A549 (cell line): ENCODE data around the gene PROSER3. TPM values are rescaled to one million over a fixed set of nuclear protein-coding genes. Genes with fewer than 3 reads are reported as not detected.

ENCODE experiments used
- ATAC-seq, 2 experiments: fragments of 200-7000 bp in 1 of 2; fragments of >200 bp in 1 of 2; cut with Nextera tagmentation in 1 of 2; cut with Tn5 transposase in 1 of 2; 3 replicates each; pipeline versions ENCODE4 v1.8.0 to v1.9.1; 2018 to 2020; ENCODE audit warnings: mild to moderate bottlenecking in 1 of 2, moderate library complexity in 1 of 2
- CTCF ChIA-PET: fragments of 300-600 bp; sonication (Branson Sonifier 250); formaldehyde crosslinking; extraction: SDS; loops from one replicate; lab custom pipeline; 2021; ENCODE audit warnings: antibody characterized with exemption, inconsistent platforms; lab: Yijun Ruan, JAX
- POLR2A ChIA-PET: fragments of 350-600 bp; formaldehyde crosslinking; extraction: SDS; loops from one replicate; lab custom pipeline; 2021; ENCODE audit warnings: antibody characterized with exemption, inconsistent platforms; lab: Yijun Ruan, JAX
- DNase-seq, 2 experiments: peaks; one replicate each; pipeline versions ENCODE4 v3.0.0 to v3.0.0-alpha.2; 2011 to 2016; ENCODE audit warnings: low read depth in 1 of 2, low spot score in 1 of 2
- FAIRE-seq: peaks from 2 replicates; lab custom pipeline; 2011; peaks lifted over from hg19 to GRCh38; lab: Jason Lieb, UNC
- H3K27ac ChIP-seq, 2 experiments: fragments of >200 bp; sonication (Bioruptor Twin); formaldehyde crosslinking; 3 replicates each; pipeline ENCODE4 v1.5.1; 2016 to 2017
- H3K4me1 ChIP-seq: fragments of >200 bp; sonication (Bioruptor Twin); formaldehyde crosslinking; 3 replicates; pipeline ENCODE4 v1.6.1; 2016
- H3K4me2 ChIP-seq: fragments of >200 bp; sonication (Bioruptor Twin); formaldehyde crosslinking; 3 replicates; pipeline ENCODE4 v1.6.1; 2016
- H3K4me3 ChIP-seq: fragments of >200 bp; sonication (Bioruptor Twin); formaldehyde crosslinking; 3 replicates; pipeline ENCODE4 v1.5.1; 2016
- H3K9me3 ChIP-seq: fragments of >200 bp; sonication (Bioruptor Twin); formaldehyde crosslinking; 3 replicates; pipeline ENCODE4 v1.6.1; 2016
- ATOH8 ChIP-seq: fragments of 250-450 bp; sonication (Bioruptor Pico); IDR thresholded peaks from 2 replicates; pipeline ENCODE4 v1.5.0; 2020; ENCODE audit warnings: low read depth, mild to moderate bottlenecking, moderate library complexity
- CEBPB ChIP-seq, 2 experiments: fragments of >200 bp in 1 of 2; sonication (Bioruptor Twin) in 1 of 2; formaldehyde crosslinking in 1 of 2; IDR thresholded peaks; 2 replicates each; pipeline ENCODE4 v1.6.1; 2012 to 2016
- CHD2 ChIP-seq: fragments of 150-350 bp; IDR thresholded peaks from 2 replicates; pipeline ENCODE4 v1.6.1; 2014; ENCODE audit warnings: low read length; ENCODE audit not compliant: partially characterized antibody
- E2F6 ChIP-seq: IDR thresholded peaks from 2 replicates; pipeline ENCODE4 v1.6.1; 2012; ENCODE audit warnings: low read depth, borderline replicate concordance
- EHF ChIP-seq: fragments of 250-450 bp; sonication (Bioruptor Pico); IDR thresholded peaks from 2 replicates; pipeline ENCODE4 v1.5.0; 2020; ENCODE audit warnings: mild to moderate bottlenecking
- EHMT2 ChIP-seq: fragments of 200-600 bp; sonication (generic); IDR thresholded peaks from 2 replicates; pipeline ENCODE4 v1.6.1; 2016; ENCODE audit warnings: antibody characterized with exemption, low read depth, mild to moderate bottlenecking, moderate library complexity
- EP300 ChIP-seq, 2 experiments: fragments of >200 bp; sonication (Bioruptor Twin); formaldehyde crosslinking; IDR thresholded peaks; 2 replicates in 1 of 2; 3 replicates in 1 of 2; pipeline ENCODE4 v1.6.1; 2016 to 2017
- ESRRA ChIP-seq: fragments of 150-350 bp; IDR thresholded peaks from 2 replicates; pipeline ENCODE4 v1.6.1; 2014; ENCODE audit warnings: mild to moderate bottlenecking, low read length, borderline replicate concordance
- FOXS1 ChIP-seq: fragments of 250-450 bp; sonication (Bioruptor Pico); IDR thresholded peaks from 2 replicates; pipeline ENCODE4 v1.5.0; 2020; ENCODE audit warnings: mild to moderate bottlenecking, moderate library complexity
- GATA3 ChIP-seq: IDR thresholded peaks from 2 replicates; pipeline ENCODE4 v1.6.1; 2012; ENCODE audit warnings: borderline replicate concordance
- HMGXB4 ChIP-seq: fragments of 250-450 bp; sonication (Bioruptor Pico); IDR thresholded peaks from 2 replicates; pipeline ENCODE4 v1.5.0; 2021; ENCODE audit warnings: mild to moderate bottlenecking, moderate library complexity, borderline replicate concordance
- HOXA7 ChIP-seq: fragments of 250-450 bp; sonication (Bioruptor Pico); IDR thresholded peaks from 2 replicates; pipeline ENCODE4 v1.5.0; 2020; ENCODE audit warnings: mild to moderate bottlenecking, moderate library complexity
- HOXB13 ChIP-seq: fragments of 250-450 bp; sonication (Bioruptor Pico); IDR thresholded peaks from 2 replicates; pipeline ENCODE4 v1.5.0; 2020; ENCODE audit warnings: low read depth, mild to moderate bottlenecking, moderate library complexity
- HOXB5 ChIP-seq: fragments of 250-450 bp; sonication (Bioruptor Pico); IDR thresholded peaks from 2 replicates; pipeline ENCODE4 v1.5.0; 2020; ENCODE audit warnings: mild to moderate bottlenecking, moderate library complexity
- JUNB ChIP-seq: fragments of >200 bp; sonication (Bioruptor Twin); formaldehyde crosslinking; IDR thresholded peaks from 2 replicates; pipeline ENCODE4 v1.6.1; 2016
- MAZ ChIP-seq: fragments of 150-350 bp; IDR thresholded peaks from 2 replicates; pipeline ENCODE4 v1.6.1; 2014; ENCODE audit warnings: antibody characterized with exemption, low read depth, low read length, borderline replicate concordance
- NFE2L2 ChIP-seq: fragments of 150-350 bp; conservative IDR thresholded peaks from 2 replicates; pipeline ENCODE4 v1.6.1; 2014; ENCODE audit warnings: low read length
- PHF8 ChIP-seq: fragments of 200-600 bp; sonication (generic); IDR thresholded peaks from 2 replicates; pipeline ENCODE4 v1.6.1; 2016; ENCODE audit warnings: low read depth, mild to moderate bottlenecking, antibody characterized with exemption, moderate library complexity, borderline replicate concordance
- POLR2A ChIP-seq: IDR thresholded peaks from 2 replicates; pipeline ENCODE4 v1.6.1; 2012; ENCODE audit warnings: mild to moderate bottlenecking, low read length
- POLR2AphosphoS2 ChIP-seq: conservative IDR thresholded peaks from 2 replicates; pipeline ENCODE4 v1.6.1; 2012; ENCODE audit warnings: low read length, improper control_type of control experiment, inconsistent platforms
- RAD21 ChIP-seq, 2 experiments: fragments of >200 bp in 1 of 2; sonication (Bioruptor Twin) in 1 of 2; formaldehyde crosslinking in 1 of 2; IDR thresholded peaks in 1 of 2; conservative IDR thresholded peaks in 1 of 2; 2 replicates in 1 of 2; 3 replicates in 1 of 2; pipeline ENCODE4 v1.6.1; 2012 to 2018; ENCODE audit warnings: inconsistent platforms in 1 of 2
- REST ChIP-seq: fragments of 200-600 bp; sonication (generic); IDR thresholded peaks from 2 replicates; pipeline ENCODE4 v1.6.1; 2016; ENCODE audit warnings: antibody characterized with exemption, mild to moderate bottlenecking, moderate library complexity
- RFX5 ChIP-seq: fragments of 450-650 bp; IDR thresholded peaks from 2 replicates; pipeline ENCODE4 v1.7.1; 2014; ENCODE audit warnings: antibody characterized with exemption, mild to moderate bottlenecking, moderate library complexity
- SMC3 ChIP-seq: fragments of >200 bp; sonication (Bioruptor Twin); formaldehyde crosslinking; IDR thresholded peaks from 3 replicates; pipeline ENCODE4 v1.6.1; 2018; ENCODE audit warnings: inconsistent platforms
- SREBF2 ChIP-seq: fragments of 450-650 bp; IDR thresholded peaks from 2 replicates; pipeline ENCODE4 v1.6.1; 2014; ENCODE audit warnings: mild to moderate bottlenecking, moderate library complexity
- TFCP2L1 ChIP-seq: fragments of 250-450 bp; sonication (Bioruptor Pico); IDR thresholded peaks from 2 replicates; pipeline ENCODE4 v1.5.0; 2021; ENCODE audit warnings: mild to moderate bottlenecking
- TP53 ChIP-seq: fragments of 250-450 bp; sonication (Bioruptor Pico); IDR thresholded peaks from 2 replicates; pipeline ENCODE4 v1.5.0; 2021; ENCODE audit warnings: mild to moderate bottlenecking, moderate library complexity
- ZSCAN20 ChIP-seq: fragments of 250-450 bp; sonication (Bioruptor Pico); IDR thresholded peaks from 2 replicates; pipeline ENCODE4 v1.8.0; 2022; ENCODE audit warnings: mild to moderate bottlenecking, moderate library complexity
- WGBS: methylation state at CpG from one replicate; pipeline ENCODE4 v1.1.6; 2017; ENCODE audit errors: missing lambda C conversion rate; 5-methylcytosine and 5-hydroxymethylcytosine counted together
- polyA plus RNA-seq, 4 experiments: library from polyadenylated mRNA; depleted of rRNA in 3 of 4; stranded (reverse); fragments of >200 nt; fragmentation: RNase III in 1 of 4; extraction: RNeasy Plus Mini Kit Qiagen cat#74134 plus additional on column Dnase treatment in 1 of 4; gene quantifications; 2 replicates in 3 of 4; 3 replicates in 1 of 4; pipeline ENCODE4 v1.2.3, GENCODE V29; 2011 to 2017

PROSER3 gene
- polyA plus RNA-seq, 2 of the 4 experiments (the other 2 are of a cell fraction): 19.5 to 24.4 TPM

- TF ChIP-seq ZSCAN20: no peak
Measured at GRCh38 chr19:35734273-35734672, 23.7 kb upstream of the PROSER3 start (continued).

- H3K4me3 ChIP-seq: no peak overlapping the region
- no peaks in the 10 kb centered on the region for H3K9me3 ChIP-seq
- TF ChIP-seq ATOH8 (CRISPR knock-in tag): no peak
- TF ChIP-seq TP53 (CRISPR knock-in tag): no peak
- TF ChIP-seq SREBF2: no peak
- no peak for TF ChIP-seq HMGXB4 (CRISPR knock-in tag)
- no peak for TF ChIP-seq JUNB
- TF ChIP-seq RFX5: no peak
- TF ChIP-seq TFCP2L1: no peak
- no peak for TF ChIP-seq CEBPB (IDR thresholded peaks at IDR 0.05)
- TF ChIP-seq EHMT2: no peak
- no peak for TF ChIP-seq GATA3
- no peak for TF ChIP-seq FOXS1 (CRISPR knock-in tag)
- TF ChIP-seq NFE2L2: no peak
- CTCF ChIA-PET: interaction anchor here (0.8 to 2.4 kb wide), 6 partner anchors 9 to 196 kb away, joined by 3 to 11 read pairs (median 4); no protein-coding TSS in a partner anchor
- FAIRE-seq (peak; percentile 65), DNase-seq (no peak), ATAC-seq (no peak)
- H3K4me1 ChIP-seq: peaks cover 4% of the 10 kb centered on the region
- 97% methylated on average over 5 of the region's 5 CpGs for WGBS
- POLR2A ChIA-PET: interaction anchor here (1.6 kb wide), 1 partner anchor 9 kb away, joined by 4 read pairs; no protein-coding TSS in a partner anchor
- H3K4me2 ChIP-seq: no peak overlapping the region
- H3K27ac ChIP-seq: no peak overlapping the region
Measured at GRCh38 chr19:35734889-35735288, 23.1 kb upstream of the PROSER3 start.

- no peak overlapping the region for H3K4me3 ChIP-seq
- H3K9me3 ChIP-seq: no peaks in the 10 kb centered on the region
- peaks cover 14% of the 10 kb centered on the region for H3K4me1 ChIP-seq
- H3K4me2 ChIP-seq: no peak overlapping the region
- no peak for FAIRE-seq
- ATAC-seq: no peak
- CTCF ChIA-PET: interaction anchor here (0.5 to 3.4 kb wide), 21 partner anchors 8 to 194 kb away, joined by 3 to 32 read pairs (median 4); partner anchors contain the start of genes KMT2B, LIN37, PSENEN and U2AF1L4
- peak overlapping the region in 1 of 2 experiments; percentile 6; a peak in 1 of 6 replicates for H3K27ac ChIP-seq
- peak; percentile 68 to 82 for DNase-seq
- WGBS: 88% methylated on average over 22 of the region's 22 CpGs
- POLR2A ChIA-PET: interaction anchor here (0.6 to 1.2 kb wide), 5 partner anchors 9 to 30 kb away, joined by 3 to 5 read pairs (median 4); partner anchors contain the start of gene LIN37
- TF ChIP-seq RAD21 (conservative IDR thresholded peaks at IDR 0.05 in 1 of 2, IDR thresholded peaks at IDR 0.05 in 1 of 2) (peak in 1 of 2 experiments; percentile 13; a peak in 2 of 5 replicates), HOXB13 (CRISPR knock-in tag) (no peak), JUNB (no peak), POLR2AphosphoS2 (no peak; the same call in 1 of the 2 replicates), PHF8 (no peak), ESRRA (no peak), SMC3 (peak; percentile 17; the same call in 1 of the 3 replicates), MAZ (no peak), SREBF2 (no peak), HOXA7 (no peak), EP300 (IDR thresholded peaks at IDR 0.05) (no peak), HOXB5 (no peak), CHD2 (no peak), POLR2A (no peak), REST (no peak), EHF (no peak), E2F6 (no peak)
Measured at GRCh38 chr19:35736913-35737886, 20.8 kb upstream of the PROSER3 start.
